HG03097 (cell line): ENCODE measurements around the gene TRNT1.

Source experiments
- ATAC-seq: cut with Tn5 transposase; IDR thresholded peaks from one replicate; pipeline ENCODE4 v1.9.1; 2021; ENCODE audit not compliant: unreplicated experiment, low FRiP score

The TRNT1 gene

DNA sequence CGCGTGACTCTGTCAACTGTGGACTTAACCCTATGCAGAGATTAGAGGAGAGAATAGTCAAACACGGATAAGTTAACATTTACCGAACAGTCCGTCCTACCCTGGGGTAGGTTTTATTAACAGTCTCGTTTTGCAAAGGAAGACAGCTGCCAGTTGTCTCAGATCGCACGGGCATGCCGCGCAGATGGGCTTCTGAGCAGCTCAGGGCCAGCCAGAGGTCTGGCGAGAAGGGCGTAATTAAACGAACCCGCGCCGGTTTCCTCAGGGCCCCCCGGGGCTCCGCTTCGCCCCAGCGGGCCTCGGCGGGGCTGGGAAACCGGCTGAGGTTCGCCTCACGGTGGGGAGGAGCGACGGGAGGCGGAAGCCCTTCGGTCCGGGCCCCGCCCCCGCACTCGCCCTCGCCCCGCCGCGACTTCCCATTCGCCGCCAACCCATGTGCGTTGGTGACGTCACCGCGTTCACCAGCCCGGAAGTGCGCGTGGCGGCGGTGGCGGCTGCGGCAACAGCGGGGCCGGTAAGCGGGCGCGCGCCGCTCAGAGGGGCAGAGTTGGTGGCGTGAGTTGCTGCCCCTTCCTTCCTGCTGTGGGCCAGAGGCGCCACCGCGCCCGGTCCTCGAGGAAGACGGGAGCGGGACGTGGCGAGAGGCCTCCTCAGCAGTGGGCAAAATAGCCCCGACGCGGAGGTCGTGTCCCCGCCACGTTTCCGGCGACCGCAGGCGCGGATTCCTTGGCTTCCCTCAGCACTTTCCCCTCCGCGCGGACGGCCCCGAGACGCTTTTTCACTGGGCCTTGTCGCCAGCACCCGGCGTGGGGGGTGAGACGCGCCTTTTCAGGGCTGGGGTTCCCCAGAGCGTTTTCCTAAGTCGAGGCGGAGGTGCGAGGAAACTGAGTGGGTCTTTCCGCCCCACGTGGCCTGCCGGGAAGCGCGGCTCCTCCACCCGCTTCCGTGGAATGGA, at the start of gene TRNT1:
TSS of gene TRNT1 (plus strand) at position 464 of the 955 bp plus-strand sequence. CDS start 2,101 bp downstream, outside the sequence.
- peak; percentile 98 for ATAC-seq

DNA sequence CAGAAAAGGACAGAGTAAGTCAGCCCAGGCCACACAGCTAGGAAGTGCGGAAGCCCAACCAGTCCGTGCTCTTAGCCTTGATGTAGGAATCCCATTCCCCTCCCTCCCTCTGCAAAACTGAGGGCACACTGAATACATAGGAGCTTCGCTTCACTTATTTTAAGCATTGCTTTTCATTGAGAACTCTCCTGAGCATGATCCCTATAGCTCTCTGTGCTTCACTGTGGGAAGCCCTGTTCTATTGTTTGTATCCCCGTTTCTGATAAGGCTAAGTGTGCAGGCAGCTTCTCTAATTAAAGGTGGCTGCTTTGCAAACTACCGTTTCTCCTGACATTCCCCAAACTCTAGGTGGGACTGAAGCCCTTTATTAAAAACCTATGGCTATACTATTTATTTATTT, 46.4 kb upstream of the TRNT1 start:
- no peak for ATAC-seq

DNA sequence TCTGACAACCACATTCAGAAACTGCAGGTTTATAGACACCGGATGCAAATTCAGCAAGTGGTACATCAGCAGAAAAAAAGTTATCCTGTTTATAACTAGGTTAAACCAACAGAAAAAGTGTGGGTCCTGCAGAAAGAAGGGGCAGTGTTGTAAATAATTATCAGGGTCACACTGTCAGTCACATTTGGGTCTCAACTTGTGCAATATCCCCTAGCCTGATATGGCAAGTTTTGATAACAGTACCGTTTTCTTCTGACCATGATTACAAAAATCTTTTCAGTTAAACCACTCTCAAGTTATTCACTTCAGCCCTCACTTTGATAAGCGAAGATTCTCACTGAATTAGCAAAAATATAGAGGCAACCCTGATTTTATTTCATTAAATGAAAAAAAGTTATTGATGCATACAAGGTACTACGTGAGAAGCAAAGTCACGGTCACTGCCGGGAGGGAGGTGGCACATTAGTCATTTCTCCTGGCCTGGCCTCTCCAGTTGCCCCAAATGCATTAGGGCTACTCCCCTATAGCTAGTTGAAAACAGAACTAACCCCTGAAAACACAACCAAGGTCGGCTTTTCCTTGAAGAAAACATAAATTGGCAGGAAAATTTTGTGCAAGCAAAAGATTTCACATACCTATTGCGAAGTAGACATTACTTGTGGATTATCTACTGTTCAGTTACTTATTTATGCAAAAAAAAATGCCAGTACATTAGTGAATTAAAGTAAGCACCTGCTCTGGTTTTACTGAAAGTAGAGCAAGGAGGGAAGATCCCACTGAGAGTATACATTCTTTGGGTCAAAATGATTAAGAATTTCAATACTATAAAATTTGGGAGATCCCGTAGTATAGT, 45.1 kb upstream of the TRNT1 start:
- ATAC-seq, result peak; percentile 61

DNA sequence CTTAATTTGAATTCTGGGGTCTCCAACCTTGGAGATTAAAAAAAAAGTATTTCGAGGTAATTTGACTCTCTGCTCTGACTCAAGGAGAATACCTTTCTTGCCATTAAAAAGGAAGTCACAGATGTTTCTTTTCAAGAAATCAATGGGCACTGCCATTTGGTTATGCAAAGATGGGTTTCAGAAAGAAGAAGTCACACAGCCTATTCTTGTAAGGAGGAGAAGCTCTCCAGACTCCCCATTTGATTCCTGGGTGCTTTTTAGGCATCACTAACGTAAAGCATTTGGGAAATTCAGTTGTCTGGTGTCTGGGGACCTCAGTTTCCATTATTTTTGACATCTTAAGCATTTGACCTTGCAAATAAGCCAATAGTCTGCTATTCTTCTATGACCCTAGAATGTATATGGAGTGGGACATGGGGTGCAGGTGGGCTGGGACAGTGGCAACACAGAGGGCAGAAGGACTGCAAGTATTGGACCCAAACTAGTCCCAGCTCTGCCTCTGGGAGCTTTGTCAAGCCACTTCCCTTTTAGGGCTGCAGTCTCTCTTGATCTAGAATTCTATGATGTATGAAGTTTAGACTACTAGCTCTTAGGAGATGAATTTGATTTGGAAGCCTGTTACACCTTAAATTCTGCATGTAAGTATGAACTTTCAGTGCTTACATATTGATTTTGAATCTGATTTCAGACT, 44.4 kb upstream of the TRNT1 start:
- ATAC-seq, result peak; percentile 70

GRCh38 chr3:3084890-3085289, 41.9 kb upstream of the TRNT1 start:
- ATAC-seq, result no peak

DNA sequence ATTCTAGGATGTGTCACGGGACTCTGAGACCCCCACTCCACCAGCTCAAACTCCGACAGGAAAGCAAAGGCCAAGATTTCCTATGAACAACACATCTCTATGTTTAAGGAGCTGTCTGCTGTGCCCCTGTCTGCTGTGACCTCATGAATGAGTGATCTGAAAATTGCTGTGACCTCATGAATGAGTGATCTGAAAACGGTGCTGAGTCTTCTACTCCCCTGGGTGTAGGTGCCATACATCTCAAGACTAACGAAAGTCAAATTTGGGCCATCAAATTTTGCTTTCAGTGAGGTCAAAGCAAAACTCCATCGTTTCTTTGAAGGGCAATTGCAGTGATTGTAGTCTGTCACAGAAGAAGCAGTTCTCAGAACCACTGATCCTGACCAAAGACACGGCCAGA, 41.0 kb upstream of the TRNT1 start:
- ATAC-seq, result no peak

- no peak for ATAC-seq
Measured at GRCh38 chr3:3086239-3086638, 40.5 kb upstream of the TRNT1 start.

DNA sequence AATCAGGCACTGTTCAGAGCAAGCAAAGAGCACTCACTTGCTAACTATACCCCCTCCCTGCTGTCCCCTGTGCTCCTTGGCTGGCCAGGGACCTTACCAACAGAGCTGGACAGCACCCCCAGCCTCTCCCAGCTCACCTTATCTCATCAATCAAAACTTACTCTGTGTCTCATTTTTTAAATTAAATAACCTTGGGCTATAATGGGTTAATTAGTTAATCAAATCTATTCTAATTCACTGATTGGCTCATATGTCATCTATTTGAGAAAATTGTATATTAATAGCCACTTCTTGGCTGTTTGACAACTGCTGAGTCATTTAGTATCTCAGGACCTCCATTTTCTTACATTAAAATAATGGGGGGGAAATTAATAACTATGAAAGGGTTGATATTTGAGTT, 39.5 kb upstream of the TRNT1 start:
- no peak for ATAC-seq

DNA sequence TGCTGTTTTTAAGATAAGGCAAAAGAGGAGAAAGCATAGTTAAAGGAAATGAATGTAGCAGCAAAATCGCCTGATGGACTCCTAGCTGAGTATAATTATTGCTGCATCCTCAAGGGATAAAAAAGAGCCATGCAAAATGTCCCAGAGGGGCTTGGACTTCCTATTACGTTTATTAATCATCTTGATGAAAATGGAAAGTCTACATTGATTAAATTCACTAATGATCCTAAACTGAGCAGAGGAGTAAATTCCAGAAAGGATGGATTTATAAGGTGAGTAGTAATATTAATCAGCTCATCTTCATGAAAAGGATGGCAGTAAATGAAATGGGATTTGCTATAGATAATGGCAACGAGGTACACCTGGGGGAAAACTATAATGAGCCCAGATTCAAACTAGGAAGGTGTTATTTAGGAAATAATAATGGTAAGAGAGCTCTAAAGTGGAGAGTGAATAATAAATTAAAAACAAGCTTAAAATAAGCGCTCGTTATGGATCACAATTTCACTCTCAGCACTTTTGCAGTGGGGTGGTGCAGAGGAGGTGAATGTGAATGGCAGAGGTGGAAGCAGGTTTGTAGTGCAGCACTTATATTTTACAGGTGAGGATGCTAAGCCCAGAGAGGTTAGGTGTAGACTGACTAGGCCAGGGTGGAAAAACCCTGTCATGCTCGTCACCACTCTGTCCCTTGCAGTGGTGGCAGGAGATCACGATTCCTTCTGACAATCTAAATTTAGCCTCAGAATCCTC, 38.8 kb upstream of the TRNT1 start:
- ATAC-seq, result no peak

GRCh38 chr3:3089017-3089416, 37.7 kb upstream of the TRNT1 start:
- ATAC-seq, result peak; percentile 97

- ATAC-seq, result no peak
Measured at GRCh38 chr3:3097958-3098357, 28.8 kb upstream of the TRNT1 start.

DNA sequence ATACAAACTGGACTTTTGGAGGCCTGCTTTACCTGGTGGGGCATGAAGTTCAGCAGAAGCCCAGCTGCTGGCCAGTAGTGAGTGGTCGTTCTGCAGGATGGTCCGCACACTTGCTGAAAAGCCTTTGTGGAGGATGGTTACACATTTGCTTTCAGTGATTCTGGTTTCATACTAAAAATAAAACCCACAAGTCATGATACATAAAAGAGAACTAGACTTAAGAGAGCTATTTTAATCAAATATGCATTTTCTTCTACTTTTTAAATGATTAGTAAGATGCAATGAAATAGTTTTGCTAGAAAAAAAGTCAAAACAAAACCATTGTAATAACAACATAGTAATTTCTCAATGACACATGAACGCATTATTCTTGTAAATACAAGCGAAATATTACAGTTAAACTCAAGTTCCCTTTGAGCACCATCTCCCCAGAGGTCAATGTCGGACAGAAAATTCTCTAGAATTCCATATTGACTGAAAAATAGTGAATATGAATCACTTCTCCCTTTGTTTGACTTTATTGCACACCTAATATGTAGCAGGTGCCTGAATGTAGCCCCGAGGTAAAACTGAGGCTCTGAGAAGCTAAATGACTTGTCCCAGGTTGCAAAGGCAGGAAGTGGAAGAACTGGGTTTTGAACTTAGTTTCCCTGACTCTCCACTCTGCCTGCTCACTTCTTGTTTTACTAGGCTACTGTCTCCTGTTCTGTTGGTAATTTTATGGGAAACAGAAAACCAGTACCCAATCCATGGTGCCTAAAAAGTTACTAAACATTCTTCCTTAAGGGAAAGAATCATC, 24.9 kb upstream of the TRNT1 start:
- ATAC-seq, result no peak

GRCh38 chr3:3102751-3103150, 24.0 kb upstream of the TRNT1 start:
- no peak for ATAC-seq

DNA sequence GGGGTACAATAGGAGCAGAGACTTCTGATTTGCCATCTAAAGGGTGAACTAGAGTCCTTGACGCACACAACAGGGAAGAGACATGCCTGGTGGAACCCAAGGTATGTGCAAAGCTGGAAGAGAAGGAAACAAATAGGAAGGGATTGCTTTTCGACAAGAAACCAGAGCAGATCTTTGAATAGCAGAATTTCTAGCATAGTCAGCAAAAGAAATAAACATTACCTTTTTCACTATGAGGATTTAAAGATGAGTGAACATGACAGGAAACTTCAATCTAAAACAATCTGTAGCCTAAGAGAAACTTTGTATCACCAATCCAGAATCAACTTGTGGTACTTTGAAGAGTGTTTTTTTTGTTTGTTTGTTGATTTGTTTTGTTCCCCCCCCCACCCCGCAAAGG, 21.5 kb upstream of the TRNT1 start:
- ATAC-seq, result no peak

- no peak for ATAC-seq
Measured at GRCh38 chr3:3105815-3106214, 20.9 kb upstream of the TRNT1 start.

DNA sequence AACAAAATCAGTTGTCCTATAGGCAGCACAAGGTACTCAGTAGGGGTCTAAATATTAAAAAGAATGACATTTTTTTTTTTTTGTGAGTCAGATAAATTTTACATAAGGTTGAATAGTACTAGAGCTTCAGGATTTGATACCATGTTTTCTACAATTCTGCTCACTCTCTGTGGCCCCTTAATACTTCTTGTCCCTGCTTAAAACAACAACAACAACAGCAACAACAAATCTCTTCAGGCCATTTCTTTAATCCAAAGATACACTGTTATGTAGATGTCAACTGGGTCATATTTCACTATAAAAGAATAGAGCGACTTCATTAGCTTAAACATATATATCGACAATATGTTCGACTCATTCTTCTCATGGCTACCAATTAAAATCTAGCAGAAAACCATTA, 19.6 kb upstream of the TRNT1 start:
- no peak for ATAC-seq

DNA sequence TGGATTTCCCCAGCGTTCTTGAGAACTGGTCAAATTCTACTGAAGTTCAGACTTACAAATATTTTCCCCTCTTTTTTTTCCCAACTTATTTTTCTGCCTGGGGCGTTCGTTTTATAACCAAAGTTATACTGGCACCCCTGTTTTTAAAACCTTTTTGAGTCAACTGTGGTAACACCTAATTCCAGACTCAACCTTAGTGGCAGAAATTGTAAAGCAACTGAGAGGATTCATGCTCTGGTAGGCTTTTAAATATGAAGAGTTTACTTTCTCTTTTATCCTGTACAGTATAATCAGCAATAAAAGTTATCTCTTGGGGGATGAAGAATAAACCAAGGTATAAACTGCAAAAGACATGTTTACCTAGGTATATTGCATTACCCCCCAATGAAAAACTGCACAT, 18.9 kb upstream of the TRNT1 start:
- no peak for ATAC-seq

DNA sequence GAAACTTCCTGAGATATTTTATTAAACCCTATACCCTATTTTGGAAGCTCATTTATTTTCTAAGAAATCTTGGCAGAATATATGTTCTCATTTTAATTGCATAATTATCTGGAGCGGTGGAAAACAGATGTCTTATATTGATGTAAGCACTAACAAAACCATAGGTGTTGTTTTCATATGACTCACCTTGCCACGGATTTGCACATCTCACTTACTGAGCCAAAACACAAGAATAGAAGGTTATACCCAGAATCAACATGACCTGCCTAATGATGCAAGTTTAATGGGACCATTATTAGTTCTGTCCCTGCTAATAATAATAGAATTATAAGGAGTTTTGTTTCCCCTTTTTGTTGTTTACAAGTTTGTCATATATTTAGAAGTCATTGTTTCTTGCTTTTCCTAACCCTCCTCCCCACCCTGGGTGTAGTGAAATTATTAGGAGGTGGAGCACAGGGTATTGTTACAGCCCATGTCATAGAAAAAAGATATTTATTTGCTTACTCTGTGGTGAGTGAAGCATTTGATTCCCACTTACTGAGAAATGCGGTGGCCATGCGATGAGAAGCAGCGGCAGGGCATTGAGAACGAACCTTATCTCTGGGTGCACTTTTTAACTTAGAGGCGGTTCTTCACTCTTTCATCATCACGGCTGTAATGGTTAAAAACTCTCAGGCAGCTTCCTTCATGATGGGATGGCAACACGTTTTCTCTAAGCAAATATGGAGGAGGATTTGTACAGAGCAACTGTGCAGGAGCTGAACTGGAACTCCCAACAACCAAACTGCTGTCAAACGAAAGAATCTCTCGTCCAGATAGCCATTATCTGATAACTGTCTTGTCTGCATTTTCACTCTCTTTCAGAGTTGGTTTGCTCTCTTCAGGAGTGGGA, 17.1 kb upstream of the TRNT1 start:
- peak; percentile 67 for ATAC-seq

GRCh38 chr3:3110299-3110630, 16.5 kb upstream of the TRNT1 start, which contains the start of gene IL5RA:
TSS of gene IL5RA (minus strand) at chr3:3110374. CDS start at chr3:3104984, 5,390 bp downstream.
- ATAC-seq, result no peak
